ENCODE measurements around the gene NT5M.

The NT5M gene

GRCh38 chr17:17343160-17343735 is 40.1 kb downstream of the NT5M start:
- DNase-seq (ENCODE audit: low read depth in 3 of 3, low spot score in 1 of 3), result no peak

DNA sequence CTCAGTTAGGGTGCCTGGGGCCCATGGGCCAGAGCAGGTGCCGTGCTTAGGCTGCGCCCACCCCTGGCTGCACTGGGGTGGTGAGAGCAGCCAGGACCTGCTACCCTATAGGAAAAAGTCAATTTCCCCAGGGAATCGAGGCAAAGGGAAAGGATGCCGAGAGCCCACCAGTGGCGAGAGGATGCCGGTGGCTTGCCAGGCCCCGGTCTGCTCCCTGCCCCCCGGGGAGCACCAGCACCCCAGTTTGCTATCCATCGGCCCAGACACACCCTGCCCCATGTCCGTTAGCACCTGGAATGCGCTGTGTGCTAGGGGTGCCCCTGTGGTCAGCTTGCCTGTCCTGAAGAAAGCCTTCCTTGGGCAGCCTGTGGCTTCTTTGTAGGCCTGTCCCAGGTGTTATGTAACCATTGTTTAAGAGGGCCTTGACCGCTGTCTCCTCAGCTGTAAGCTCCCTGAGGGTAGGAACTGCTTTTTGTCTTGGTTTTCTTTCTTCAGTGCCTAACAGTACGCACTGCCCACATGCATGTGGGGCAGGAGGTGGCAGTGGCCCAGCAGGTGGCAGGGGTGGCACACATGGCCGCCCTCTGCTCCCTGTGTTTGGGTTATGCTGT is 40.8 kb downstream of the NT5M start:
- DNase-seq (ENCODE audit: low read depth in 3 of 3, low spot score in 1 of 3), result no peak

GRCh38 chr17:17344507-17345293 is 41.5 kb downstream of the NT5M start:
- no peak for DNase-seq (ENCODE audit: low read depth in 3 of 3, low spot score in 1 of 3)

- DNase-seq (ENCODE audit: low read depth in 3 of 3, low spot score in 1 of 3), result no peak
Measured at GRCh38 chr17:17345294-17345597, 42.1 kb downstream of the NT5M start.

- DNase-seq (ENCODE audit: low read depth in 3 of 3, low spot score in 1 of 3), result no peak
Measured at GRCh38 chr17:17345686-17346427, 42.7 kb downstream of the NT5M start.

- DNase-seq (ENCODE audit: low read depth in 3 of 3, low spot score in 1 of 3), result no peak
Measured at GRCh38 chr17:17346428-17347233, 43.5 kb downstream of the NT5M start.

GRCh38 chr17:17347234-17347955 is 44.2 kb downstream of the NT5M start:
- DNase-seq (ENCODE audit: low read depth in 3 of 3, low spot score in 1 of 3), result no peak

GRCh38 chr17:17347956-17348871 is 45.0 kb downstream of the NT5M start:
- no peak for DNase-seq (ENCODE audit: low read depth in 3 of 3, low spot score in 1 of 3)

GRCh38 chr17:17348872-17349723 is 45.9 kb downstream of the NT5M start:
- DNase-seq (ENCODE audit: low read depth in 3 of 3, low spot score in 1 of 3), result no peak

DNA sequence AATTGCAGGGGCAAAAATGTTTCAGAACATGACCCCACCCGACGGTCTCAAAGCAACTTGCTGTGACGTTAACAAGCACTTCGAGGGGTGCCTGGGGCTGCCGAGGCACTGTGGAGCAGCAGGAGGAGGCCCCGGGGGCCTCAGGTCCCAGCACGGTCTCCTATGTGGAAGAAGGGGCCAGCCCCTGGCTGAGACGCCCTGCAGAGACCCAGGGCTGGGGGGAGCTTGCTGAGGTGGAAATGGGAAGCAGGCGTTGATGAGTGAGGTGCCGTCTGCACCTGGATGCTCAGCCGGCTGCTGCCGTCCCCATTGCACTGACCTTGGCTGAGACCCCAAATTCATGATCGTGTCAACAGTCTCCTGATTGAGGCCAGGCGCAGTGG is 46.5 kb downstream of the NT5M start:
- DNase-seq (ENCODE audit: low read depth in 3 of 3, low spot score in 1 of 3), result no peak

DNA sequence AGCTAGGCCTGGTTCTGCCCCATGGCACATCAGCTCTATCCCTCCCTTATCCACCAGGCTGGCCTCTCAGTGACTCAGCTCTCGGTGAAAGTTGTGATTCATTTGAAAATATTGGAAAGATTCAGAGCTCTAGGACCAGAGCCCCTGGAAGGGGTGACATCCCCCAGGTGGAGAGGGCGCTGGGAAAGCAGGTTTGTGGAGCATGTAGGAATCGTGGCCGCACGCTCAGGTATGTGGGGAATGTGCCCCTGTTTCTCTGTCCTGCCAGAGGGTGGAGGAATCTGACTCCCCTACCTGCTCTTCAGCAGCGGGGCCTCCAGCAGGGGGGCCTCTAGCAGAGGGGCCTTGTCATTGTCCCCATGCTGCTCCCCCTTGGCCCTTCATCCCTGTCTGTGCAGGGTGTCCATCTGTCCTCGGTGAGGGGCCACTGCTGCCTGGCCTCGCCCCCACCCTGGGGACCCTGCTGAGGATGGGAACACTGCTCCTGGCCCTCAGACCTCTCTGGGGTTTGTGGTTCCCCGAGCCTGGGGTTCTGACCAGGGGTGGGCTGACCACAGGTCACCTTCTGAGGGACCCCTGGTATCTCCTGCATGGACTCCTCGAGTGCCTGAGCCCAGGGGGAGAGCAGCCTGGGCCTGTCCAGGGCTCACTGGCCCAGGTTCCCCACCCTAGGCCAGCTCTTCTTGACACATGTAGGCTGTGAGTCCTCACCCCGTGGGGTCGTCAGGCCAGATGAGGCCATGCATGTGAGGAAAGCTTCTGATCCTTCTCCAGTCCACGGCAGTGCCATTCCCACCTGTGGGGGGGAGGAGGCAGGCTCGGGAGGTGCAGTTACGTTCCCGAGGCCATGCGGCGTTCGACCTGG is 47.5 kb downstream of the NT5M start:
- no peak for DNase-seq (ENCODE audit: low read depth in 3 of 3, low spot score in 1 of 3)

DNA sequence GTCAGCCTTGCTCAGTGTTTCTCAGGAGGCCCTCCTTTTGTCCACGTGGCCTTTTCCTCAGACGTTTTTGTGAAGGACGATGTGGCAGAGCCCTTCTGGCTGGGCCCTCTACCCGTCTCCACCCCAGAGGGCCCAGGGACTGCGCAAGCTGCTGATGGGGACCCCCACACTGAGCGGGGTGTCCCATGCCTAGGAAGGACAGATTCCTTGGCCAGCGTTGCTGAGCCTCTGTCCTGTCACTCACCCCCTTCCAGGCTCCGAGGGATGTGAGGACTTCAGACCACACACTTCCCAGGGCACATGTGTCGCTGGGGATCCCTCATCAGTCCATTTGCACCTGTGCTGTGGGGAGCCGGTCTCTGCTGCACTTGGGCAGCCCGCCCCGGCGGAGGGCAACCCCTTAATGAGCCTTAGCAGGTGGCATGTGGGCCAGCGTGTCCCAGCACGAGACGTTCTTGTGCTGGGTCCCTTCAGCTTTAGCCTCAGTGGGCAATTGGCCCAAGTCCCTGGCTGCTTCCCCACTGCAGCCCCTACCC is 48.3 kb downstream of the NT5M start:
- DNase-seq (ENCODE audit: low read depth in 3 of 3, low spot score in 1 of 3), result no peak

- DNase-seq (ENCODE audit: low read depth in 3 of 3, low spot score in 1 of 3), result no peak
Measured at GRCh38 chr17:17351901-17352781, 49.0 kb downstream of the NT5M start.

GRCh38 chr17:17352836-17353624 is 49.9 kb downstream of the NT5M start:
- no peak for DNase-seq (ENCODE audit: low read depth in 3 of 3, low spot score in 1 of 3)

DNA sequence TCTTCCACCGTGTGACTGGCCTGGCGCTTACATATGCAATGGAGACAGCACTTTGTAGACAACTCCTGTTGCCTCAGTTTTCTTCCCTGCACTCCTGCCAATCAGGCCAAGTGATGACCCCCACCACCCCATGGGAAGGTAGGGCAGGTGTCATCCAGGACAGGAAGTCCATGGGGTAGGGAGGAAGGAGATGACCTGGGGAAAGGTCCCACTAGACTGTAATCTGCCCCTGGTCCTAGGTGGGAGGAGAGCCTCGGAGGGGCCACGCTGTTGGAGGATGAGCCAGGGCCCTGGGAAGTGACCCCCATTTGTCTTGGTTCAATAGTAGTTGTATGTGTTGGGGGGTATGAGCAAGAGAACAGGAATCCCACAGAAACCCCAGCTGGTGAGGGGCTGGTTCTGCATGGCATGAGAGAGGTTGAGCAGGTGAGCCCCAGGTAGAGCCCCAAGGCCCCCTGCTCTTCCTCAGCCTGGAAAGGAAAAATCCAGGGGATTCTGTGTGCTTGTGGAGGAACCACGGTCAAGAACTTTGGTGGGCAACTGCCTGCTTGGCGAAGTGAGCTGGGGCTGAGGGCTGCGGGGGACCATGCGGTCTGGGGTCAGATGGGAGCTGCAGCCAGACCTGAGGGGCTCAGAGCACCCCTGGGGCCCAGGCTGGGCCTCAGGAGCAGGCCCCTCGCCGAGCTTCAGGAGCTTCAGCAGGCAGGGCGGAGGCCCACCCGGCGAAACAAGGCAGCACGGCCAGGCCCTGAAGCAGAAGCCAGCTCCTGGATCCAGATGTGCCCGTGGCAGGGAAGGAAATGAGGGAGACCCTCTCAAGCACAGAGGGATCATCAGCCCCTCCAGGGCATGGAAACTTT is 50.7 kb downstream of the NT5M start:
- DNase-seq (ENCODE audit: low read depth in 3 of 3, low spot score in 1 of 3), result no peak
